Transverse colon (tissue), 4 donors: Measurements from ENCODE around the gene POU3F3. TPM values are rescaled to one million over a fixed set of nuclear protein-coding genes. Genes with fewer than 3 reads are reported as not detected.

ENCODE experiments used
- DNase-seq: peaks from one replicate; pipeline ENCODE4 v3.0.0-alpha.2; 2019
- H3K27ac ChIP-seq, 4 donors: fragments of 200-600 bp; sonication (generic); 2 replicates each; pipeline ENCODE4 v1.5.1; 2016 to 2018; ENCODE audit warnings: inconsistent platforms in 4 of 4
- H3K27me3 ChIP-seq: fragments of 200-600 bp; sonication (generic); 2 replicates; pipeline ENCODE4 v1.5.1; 2017; ENCODE audit warnings: inconsistent platforms
- H3K36me3 ChIP-seq, 4 donors: fragments of 200-600 bp; sonication (generic); 2 replicates each; pipeline ENCODE4 v1.5.1; 2017 to 2019; ENCODE audit warnings: inconsistent platforms in 4 of 4
- H3K4me1 ChIP-seq, 4 donors: fragments of 200-600 bp; sonication (generic); 2 replicates each; pipeline ENCODE4 v1.5.1; 2017 to 2020; ENCODE audit warnings: inconsistent platforms in 4 of 4
- H3K4me3 ChIP-seq, 4 donors: fragments of 200-600 bp; sonication (generic); 1 replicate in 1 of 4; 2 replicates in 3 of 4; pipeline versions ENCODE4 v1.5.1 to v1.6.1; 2017 to 2019; ENCODE audit warnings: inconsistent platforms in 4 of 4
- H3K9me3 ChIP-seq, 2 donors: fragments of 200-600 bp; sonication (generic); 2 replicates each; pipeline ENCODE4 v1.5.1; 2017 to 2019; ENCODE audit warnings: inconsistent platforms in 2 of 2
- EP300 ChIP-seq: sonication (generic); formaldehyde crosslinking; IDR thresholded peaks from one replicate; pipeline ENCODE4 v1.6.1; 2017; ENCODE audit warnings: antibody characterized with exemption, low read depth
- POLR2A ChIP-seq: fragments of 450-650 bp; IDR thresholded peaks from one replicate; pipeline ENCODE4 v1.6.1; 2016; ENCODE audit warnings: antibody characterized with exemption, mild to moderate bottlenecking, moderate library complexity
- POLR2AphosphoS5 ChIP-seq, 3 donors: sonication (generic); formaldehyde crosslinking; IDR thresholded peaks; one replicate each; pipeline ENCODE4 v1.6.1; 2016; ENCODE audit warnings: antibody characterized with exemption in 3 of 3
- WGBS, 2 donors: methylation state at CpG; one replicate each; pipeline ENCODE4 v1.1.5; 2018; ENCODE audit warnings: low coverage in 1 of 2; 5-methylcytosine and 5-hydroxymethylcytosine counted together
- in situ Hi-C, 4 donors: fragments of 200-750 bp; cut with MboI; loops; one replicate each; pipeline versions ENCODE4 v1.15.0 to v1.15.1; 2017; ENCODE audit warnings: low sequenced_read_pairs in 3 of 4, low pct_ligation_motif_present in 1 of 4, low pct_unique_long_range_greater_than_20kb in 1 of 4
- intact Hi-C: fragments of 100-400 bp; cut with DNase I; formaldehyde crosslinking; loops from one replicate; pipeline ENCODE4 v1.15.1; 2023; ENCODE audit warnings: low total_unique reads
- total RNA-seq, 4 donors: library from RNA; depleted of rRNA; stranded (reverse); fragments of >200 nt; gene quantifications; one replicate each; pipeline ENCODE4 v1.1.0, GENCODE V29; 2016
- TF ChIP-seq, protein P1 (sequence below), 5 experiments: fragments of 200-600 bp in 3 of 5; fragments of 450-650 bp in 2 of 5; sonication (generic) in 3 of 5; IDR thresholded peaks; 1 replicate in 2 of 5; 2 replicates in 3 of 5; pipeline ENCODE4 v1.5.1; 2016 to 2017; ENCODE audit warnings: antibody characterized with exemption in 5 of 5, inconsistent platforms in 3 of 5, mild to moderate bottlenecking in 2 of 5, moderate library complexity in 1 of 5

POU3F3 gene
- total RNA-seq, 4 donors from 2014 or later: 0.14 to 0.32 TPM; not detected in 2

DNA sequence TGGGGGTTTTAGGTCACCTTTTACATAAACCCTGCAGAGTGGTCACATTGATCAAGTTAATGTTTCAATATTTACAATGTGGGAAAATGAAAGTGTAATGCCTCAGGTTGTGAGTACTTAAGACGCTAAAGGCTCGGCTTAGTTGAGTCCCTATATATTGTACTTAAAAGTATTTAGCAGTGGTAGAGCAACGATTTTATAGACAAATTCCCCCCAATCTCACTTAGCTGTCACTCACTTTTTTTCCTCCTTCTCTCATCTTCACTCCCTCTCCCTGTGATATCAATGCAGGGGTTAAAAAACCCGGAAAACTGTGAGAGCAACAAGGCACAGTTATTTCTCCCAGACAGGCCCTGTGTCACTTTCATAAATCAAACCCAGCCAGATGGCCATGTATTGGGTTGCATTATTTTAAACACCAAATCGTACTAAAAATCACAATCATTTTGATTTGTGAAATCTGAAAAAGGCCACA is 5.4 kb downstream of the POU3F3 start:
- H3K4me1 ChIP-seq: peaks cover 5 to 37% (median 26%) of the 10 kb centered on the region in 4 donors
- no peaks in the 10 kb centered on the region for H3K9me3 ChIP-seq
- no peaks in the 10 kb centered on the region for H3K36me3 ChIP-seq
- no peak overlapping the region for H3K4me3 ChIP-seq
- 7 to 10% methylated on average over 5 of the region's 5 CpGs for WGBS, 2 donors
- peaks cover 92% of the 10 kb centered on the region for H3K27me3 ChIP-seq
- intact Hi-C loops (no loop called here), in situ Hi-C loops (no loop called here)
- DNase-seq: no peak
- H3K27ac ChIP-seq: no peak overlapping the region
- no peak for TF ChIP-seq POLR2AphosphoS5 (IDR thresholded peaks at IDR 0.05)

DNA sequence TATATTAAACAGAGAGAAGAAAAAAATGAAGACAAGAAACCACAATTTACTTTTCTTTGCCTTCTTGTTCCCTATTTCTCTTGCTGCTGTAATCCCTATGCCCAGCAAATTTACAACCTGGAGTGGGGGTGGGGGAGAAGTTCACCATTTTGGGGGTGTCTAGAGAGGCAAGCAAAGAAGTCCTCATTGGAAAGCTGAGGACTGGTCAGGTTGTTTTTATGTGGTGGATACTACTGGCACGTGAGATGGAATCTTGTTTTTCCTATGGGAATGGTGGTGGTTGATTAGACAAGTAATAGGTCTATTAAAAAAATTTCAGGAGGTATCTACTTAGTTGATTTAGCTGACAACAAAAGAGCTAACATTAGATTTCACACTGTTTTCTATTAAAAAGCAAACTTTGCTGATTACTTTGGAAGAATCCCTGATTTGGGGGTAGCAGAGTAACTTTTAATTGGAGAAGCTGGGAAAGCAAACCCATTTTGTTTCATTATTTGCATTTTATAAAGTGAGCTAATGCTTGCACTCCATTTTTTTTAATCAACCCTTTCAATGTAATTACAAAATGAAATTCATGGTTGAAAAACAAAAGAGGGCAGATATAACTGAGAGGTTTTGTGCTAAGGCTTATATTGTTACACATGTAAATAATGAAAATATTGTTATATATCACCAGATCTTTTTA is 6.0 kb downstream of the POU3F3 start:
- H3K9me3 ChIP-seq: no peaks in the 10 kb centered on the region
- intact Hi-C loops (no loop called here), in situ Hi-C loops (no loop called here)
- H3K4me1 ChIP-seq: peaks cover 5 to 31% (median 22%) of the 10 kb centered on the region in 4 donors
- no peak overlapping the region for H3K4me3 ChIP-seq
- DNase-seq: no peak
- H3K36me3 ChIP-seq: no peaks in the 10 kb centered on the region
- TF ChIP-seq, protein P1, sequence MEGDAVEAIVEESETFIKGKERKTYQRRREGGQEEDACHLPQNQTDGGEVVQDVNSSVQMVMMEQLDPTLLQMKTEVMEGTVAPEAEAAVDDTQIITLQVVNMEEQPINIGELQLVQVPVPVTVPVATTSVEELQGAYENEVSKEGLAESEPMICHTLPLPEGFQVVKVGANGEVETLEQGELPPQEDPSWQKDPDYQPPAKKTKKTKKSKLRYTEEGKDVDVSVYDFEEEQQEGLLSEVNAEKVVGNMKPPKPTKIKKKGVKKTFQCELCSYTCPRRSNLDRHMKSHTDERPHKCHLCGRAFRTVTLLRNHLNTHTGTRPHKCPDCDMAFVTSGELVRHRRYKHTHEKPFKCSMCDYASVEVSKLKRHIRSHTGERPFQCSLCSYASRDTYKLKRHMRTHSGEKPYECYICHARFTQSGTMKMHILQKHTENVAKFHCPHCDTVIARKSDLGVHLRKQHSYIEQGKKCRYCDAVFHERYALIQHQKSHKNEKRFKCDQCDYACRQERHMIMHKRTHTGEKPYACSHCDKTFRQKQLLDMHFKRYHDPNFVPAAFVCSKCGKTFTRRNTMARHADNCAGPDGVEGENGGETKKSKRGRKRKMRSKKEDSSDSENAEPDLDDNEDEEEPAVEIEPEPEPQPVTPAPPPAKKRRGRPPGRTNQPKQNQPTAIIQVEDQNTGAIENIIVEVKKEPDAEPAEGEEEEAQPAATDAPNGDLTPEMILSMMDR (IDR thresholded peaks at IDR 0.05): no peak
- TF ChIP-seq POLR2A (no peak), EP300 (no peak), POLR2AphosphoS5 (IDR thresholded peaks at IDR 0.05) (no peak)
- 43 to 44% methylated on average over 1 of the region's 1 CpG for WGBS, 2 donors
- no peak overlapping the region for H3K27ac ChIP-seq
- peaks cover 92% of the 10 kb centered on the region for H3K27me3 ChIP-seq

DNA sequence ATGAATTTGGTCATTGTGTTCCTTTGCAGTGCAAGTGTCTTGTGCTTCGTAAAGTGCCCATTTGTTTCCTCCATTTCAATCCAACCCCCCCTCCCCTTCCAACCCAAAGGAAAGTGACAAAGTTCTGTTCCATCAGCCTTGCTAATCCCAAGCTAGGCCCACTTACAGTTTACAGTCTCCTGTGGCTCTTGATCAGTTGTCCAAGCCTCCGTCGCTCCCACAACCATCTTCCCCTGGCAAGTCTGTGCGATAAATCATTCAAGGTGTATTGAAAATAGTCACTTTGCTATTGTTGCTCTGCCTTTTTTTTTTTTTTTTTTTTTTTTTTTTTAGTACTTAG is 6.5 kb downstream of the POU3F3 start:
- Histone ChIP-seq H3K27me3 (peaks cover 95% of the 10 kb centered on the region), H3K36me3 (no peaks in the 10 kb centered on the region), H3K9me3 (no peaks in the 10 kb centered on the region), H3K4me3 (no peak overlapping the region), H3K27ac (no peak overlapping the region), H3K4me1 (peaks cover 5 to 30% (median 21%) of the 10 kb centered on the region in 4 donors)
- in situ Hi-C loops: no loop called here
- 34 to 55% methylated on average over 4 of the region's 4 CpGs for WGBS, 2 donors
- no peak for DNase-seq
- TF ChIP-seq, protein P1 (IDR thresholded peaks at IDR 0.05): no peak
- TF ChIP-seq POLR2A (no peak), POLR2AphosphoS5 (IDR thresholded peaks at IDR 0.05) (no peak), EP300 (no peak)
- intact Hi-C loops: no loop called here

DNA sequence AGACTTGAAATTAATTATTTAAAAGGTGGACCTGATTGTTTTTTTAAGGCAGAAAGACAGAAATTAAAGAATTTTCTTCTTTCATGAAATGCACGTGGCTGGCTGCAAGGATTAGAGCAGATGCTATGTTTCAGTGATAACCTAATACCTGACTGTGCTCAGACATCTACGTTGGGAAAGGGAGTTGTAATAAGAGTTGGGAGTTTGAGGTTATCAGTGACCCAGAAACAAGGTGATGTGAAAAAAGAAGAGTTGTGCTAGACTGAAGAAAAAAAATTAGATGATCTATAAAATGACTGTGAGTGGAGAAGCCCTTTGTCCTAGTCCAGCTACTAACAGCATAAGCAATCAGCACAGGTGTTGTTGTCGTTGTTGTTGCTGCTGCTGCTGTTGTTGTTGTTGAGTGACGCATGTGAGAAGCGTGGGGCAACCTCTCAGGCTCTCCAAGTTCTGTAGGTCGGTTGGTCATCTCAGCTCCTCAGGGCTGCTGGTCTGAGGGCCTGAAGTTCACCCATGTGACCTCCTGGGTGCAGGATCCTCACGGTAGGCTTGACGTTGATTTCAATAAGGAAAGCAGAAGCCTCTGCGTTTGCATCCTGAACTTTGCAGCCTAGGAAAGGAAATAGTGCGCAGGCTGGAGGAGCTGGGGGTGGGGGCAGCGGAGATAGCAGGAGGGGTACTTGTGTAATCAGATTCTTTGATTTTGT is 7.6 kb downstream of the POU3F3 start:
- Histone ChIP-seq H3K36me3 (no peaks in the 10 kb centered on the region), H3K27me3 (peaks cover 100% of the 10 kb centered on the region), H3K4me3 (no peak overlapping the region), H3K9me3 (no peaks in the 10 kb centered on the region), H3K27ac (no peak overlapping the region), H3K4me1 (peaks cover 5 to 29% (median 17%) of the 10 kb centered on the region in 4 donors)
- DNase-seq: no peak
- intact Hi-C loops: no loop called here
- WGBS, 2 donors: 0 to 13% methylated on average over 5 to 11 of the region's 11 CpGs
- TF ChIP-seq POLR2A: no peak
- no peak for TF ChIP-seq EP300
- no peak for TF ChIP-seq POLR2AphosphoS5 (IDR thresholded peaks at IDR 0.05)
- TF ChIP-seq, protein P1 (IDR thresholded peaks at IDR 0.05): no peak
- in situ Hi-C loops: no loop called here
